ENCODE results near the gene PPP1R1A.

DNA sequence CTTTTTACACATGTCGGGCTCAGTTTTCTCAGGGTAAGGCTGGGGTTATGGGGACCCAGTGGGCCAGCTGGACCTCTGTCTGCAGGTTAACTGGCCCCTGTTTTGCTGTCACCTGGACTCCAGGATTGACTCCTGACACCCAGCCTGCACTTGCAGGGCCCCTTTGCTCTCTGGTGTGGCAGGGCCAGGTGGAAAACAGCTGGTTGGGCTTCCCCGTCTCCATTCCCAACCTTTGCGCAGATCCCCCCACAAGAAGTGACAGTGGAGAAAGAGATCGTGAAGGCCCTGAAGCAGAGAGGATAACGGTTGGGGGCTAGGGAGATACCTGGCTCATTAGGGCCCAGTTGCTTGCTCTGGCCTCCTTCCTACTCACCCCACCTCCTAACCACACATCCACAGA is 1.5 kb upstream of the PPP1R1A start:
- no peak for TF ChIP-seq POLR2A (IDR thresholded peaks at IDR 0.05)
- TF ChIP-seq, protein P1, sequence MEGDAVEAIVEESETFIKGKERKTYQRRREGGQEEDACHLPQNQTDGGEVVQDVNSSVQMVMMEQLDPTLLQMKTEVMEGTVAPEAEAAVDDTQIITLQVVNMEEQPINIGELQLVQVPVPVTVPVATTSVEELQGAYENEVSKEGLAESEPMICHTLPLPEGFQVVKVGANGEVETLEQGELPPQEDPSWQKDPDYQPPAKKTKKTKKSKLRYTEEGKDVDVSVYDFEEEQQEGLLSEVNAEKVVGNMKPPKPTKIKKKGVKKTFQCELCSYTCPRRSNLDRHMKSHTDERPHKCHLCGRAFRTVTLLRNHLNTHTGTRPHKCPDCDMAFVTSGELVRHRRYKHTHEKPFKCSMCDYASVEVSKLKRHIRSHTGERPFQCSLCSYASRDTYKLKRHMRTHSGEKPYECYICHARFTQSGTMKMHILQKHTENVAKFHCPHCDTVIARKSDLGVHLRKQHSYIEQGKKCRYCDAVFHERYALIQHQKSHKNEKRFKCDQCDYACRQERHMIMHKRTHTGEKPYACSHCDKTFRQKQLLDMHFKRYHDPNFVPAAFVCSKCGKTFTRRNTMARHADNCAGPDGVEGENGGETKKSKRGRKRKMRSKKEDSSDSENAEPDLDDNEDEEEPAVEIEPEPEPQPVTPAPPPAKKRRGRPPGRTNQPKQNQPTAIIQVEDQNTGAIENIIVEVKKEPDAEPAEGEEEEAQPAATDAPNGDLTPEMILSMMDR (IDR thresholded peaks at IDR 0.05): no peak
